HEK293T (cell line): ENCODE results near the gene SMIM14.

Experiments
- CTCF ChIA-PET: fragments of 350-600 bp; formaldehyde crosslinking; extraction: SDS; loops from one replicate; lab custom pipeline; 2021; ENCODE audit warnings: antibody characterized with exemption, inconsistent platforms; lab: Yijun Ruan, JAX
- POLR2A ChIA-PET: fragments of 350-600 bp; formaldehyde crosslinking; extraction: SDS; loops from one replicate; lab custom pipeline; 2020; ENCODE audit warnings: antibody characterized with exemption, inconsistent platforms; lab: Yijun Ruan, JAX
- DNase-seq: peaks from one replicate; pipeline ENCODE4 v3.0.0; 2012; ENCODE audit warnings: mixed read lengths; ENCODE audit errors: extremely low spot score
- ARNT ChIP-seq: fragments of 450-650 bp; IDR thresholded peaks from 2 replicates; pipeline ENCODE4 v1.6.1; 2017; ENCODE audit warnings: mild to moderate bottlenecking
- BHLHE40 ChIP-seq: fragments of 450-650 bp; IDR thresholded peaks from 2 replicates; pipeline ENCODE4 v1.6.1; 2016; ENCODE audit warnings: mild to moderate bottlenecking, moderate library complexity, borderline replicate concordance
- CTBP1 ChIP-seq: fragments of 450-650 bp; IDR thresholded peaks from 2 replicates; pipeline ENCODE4 v1.6.1; 2016; ENCODE audit warnings: borderline replicate concordance
- ELF4 ChIP-seq: fragments of 450-650 bp; IDR thresholded peaks from 2 replicates; pipeline ENCODE4 v1.6.1; 2017; ENCODE audit warnings: antibody characterized with exemption
- FOXA1 ChIP-seq: fragments of 450-650 bp; IDR thresholded peaks from 2 replicates; pipeline ENCODE4 v1.6.1; 2016; ENCODE audit warnings: mild to moderate bottlenecking
- FOXK2 ChIP-seq: fragments of 450-650 bp; IDR thresholded peaks from 2 replicates; pipeline ENCODE4 v1.6.1; 2016; ENCODE audit warnings: mild to moderate bottlenecking
- FOXM1 ChIP-seq: fragments of 450-650 bp; IDR thresholded peaks from 2 replicates; pipeline ENCODE4 v1.6.1; 2017; ENCODE audit warnings: mild to moderate bottlenecking, borderline replicate concordance
- HDGF ChIP-seq: fragments of 450-650 bp; IDR thresholded peaks from 2 replicates; pipeline ENCODE4 v1.6.1; 2017; ENCODE audit warnings: antibody characterized with exemption, borderline replicate concordance
- L3MBTL2 ChIP-seq: fragments of 450-650 bp; conservative IDR thresholded peaks from 2 replicates; pipeline ENCODE4 v1.6.1; 2016; ENCODE audit warnings: mild to moderate bottlenecking
- LEF1 ChIP-seq: fragments of 450-650 bp; IDR thresholded peaks from 2 replicates; pipeline ENCODE4 v1.6.1; 2017; ENCODE audit warnings: mild to moderate bottlenecking, borderline replicate concordance
- NFRKB ChIP-seq: fragments of 450-650 bp; IDR thresholded peaks from 2 replicates; pipeline ENCODE4 v1.6.1; 2016; ENCODE audit warnings: mild to moderate bottlenecking, moderate library complexity
- PKNOX1 ChIP-seq: fragments of 450-650 bp; IDR thresholded peaks from 2 replicates; pipeline ENCODE4 v1.6.1; 2016
- SP1 ChIP-seq: fragments of 450-650 bp; IDR thresholded peaks from 2 replicates; pipeline ENCODE4 v1.6.1; 2017
- SUZ12 ChIP-seq: fragments of 450-650 bp; IDR thresholded peaks from 2 replicates; pipeline ENCODE4 v1.6.1; 2016; ENCODE audit warnings: mild to moderate bottlenecking
- TARDBP ChIP-seq: fragments of 450-650 bp; IDR thresholded peaks from 2 replicates; pipeline ENCODE4 v1.6.1; 2016
- ZNF384 ChIP-seq: fragments of 450-650 bp; IDR thresholded peaks from 2 replicates; pipeline ENCODE4 v1.6.1; 2016

SMIM14 gene

GRCh38 chr4:39668887-39669286 is 30.2 kb upstream of the SMIM14 start:
- CTCF ChIA-PET, result interaction anchor here (0.7 kb wide), 1 partner anchor 9 kb away, joined by 4 read pairs; no protein-coding TSS in a partner anchor
- POLR2A ChIA-PET, result no interaction called here
- TF ChIP-seq BHLHE40 (no peak), SUZ12 (no peak), PKNOX1 (no peak), HDGF (no peak), ZNF384 (no peak), ARNT (no peak), SP1 (no peak), FOXM1 (no peak), FOXK2 (no peak), NFRKB (no peak)
- DNase-seq, result no peak

GRCh38 chr4:39667706-39668105 is 29.0 kb upstream of the SMIM14 start:
- TF ChIP-seq SP1, result no peak
- TF ChIP-seq ZNF384, result no peak
- TF ChIP-seq PKNOX1, result no peak
- no peak for TF ChIP-seq L3MBTL2
- ChIA-PET POLR2A (no interaction called here), CTCF (no interaction called here)
- DNase-seq, result no peak

- TF ChIP-seq SUZ12 (no peak), CTBP1 (no peak), NFRKB (no peak), L3MBTL2 (no peak), ELF4 (no peak), FOXA1 (no peak), FOXM1 (no peak), ZNF384 (no peak), ARNT (no peak), FOXK2 (no peak), PKNOX1 (no peak), SP1 (no peak)
- CTCF ChIA-PET, result interaction anchor here (0.8 kb wide), 1 partner anchor 10 kb away, joined by 3 read pairs; no protein-coding TSS in a partner anchor
- DNase-seq, result no peak
- POLR2A ChIA-PET, result no interaction called here
Measured at GRCh38 chr4:39664828-39665731, 26.4 kb upstream of the SMIM14 start.

- POLR2A ChIA-PET, result no interaction called here
- CTCF ChIA-PET, result interaction anchor here (0.6 kb wide), 1 partner anchor 52 kb away, joined by 4 read pairs; no protein-coding TSS in a partner anchor
- no peak for DNase-seq
- TF ChIP-seq SUZ12, result no peak
- TF ChIP-seq ARNT, result no peak
- TF ChIP-seq BHLHE40, result no peak
- TF ChIP-seq NFRKB, result no peak
- no peak for TF ChIP-seq FOXA1
- TF ChIP-seq PKNOX1, result no peak
- no peak for TF ChIP-seq FOXK2
- TF ChIP-seq LEF1, result no peak
- TF ChIP-seq L3MBTL2, result no peak
- no peak for TF ChIP-seq ZNF384
- TF ChIP-seq HDGF, result no peak
- no peak for TF ChIP-seq CTBP1
- TF ChIP-seq ELF4, result no peak
- TF ChIP-seq FOXM1, result no peak
- TF ChIP-seq SP1, result no peak
- no peak for TF ChIP-seq TARDBP
Measured at GRCh38 chr4:39662683-39663082, 24.0 kb upstream of the SMIM14 start.

- no peak for TF ChIP-seq BHLHE40
- TF ChIP-seq LEF1, result no peak
- no peak for TF ChIP-seq SP1
- TF ChIP-seq CTBP1, result no peak
- TF ChIP-seq FOXM1, result no peak
- TF ChIP-seq SUZ12, result no peak
- TF ChIP-seq FOXK2, result no peak
- TF ChIP-seq ELF4, result no peak
- no peak for TF ChIP-seq ARNT
- no peak for TF ChIP-seq L3MBTL2
- no peak for TF ChIP-seq PKNOX1
- TF ChIP-seq NFRKB, result no peak
- no peak for TF ChIP-seq HDGF
- POLR2A ChIA-PET, result no interaction called here
- no peak for DNase-seq
- CTCF ChIA-PET, result no interaction called here
Measured at GRCh38 chr4:39660757-39661156, 22.1 kb upstream of the SMIM14 start.
